Activated naive CD8-positive, alpha-beta T cell treated with anti-CD3 and anti-CD28 coated beads, Interleukin-2, amount 10 ng/mL, durations not matched to agents 7 days and 5 days (primary cell): ENCODE results near the gene UBQLN1. TPM values are rescaled to one million over a fixed set of nuclear protein-coding genes. Genes with fewer than 3 reads are reported as not detected.

Source experiments
- ATAC-seq: fragments of 150-1000 bp; cut with Tn5 transposase; one replicate; pipeline ENCODE4 v1.10.0; 2021; ENCODE audit warnings: low read depth, moderate library complexity
- POLR2A ChIA-PET: fragments of 350-600 bp; sonication (Branson Sonifier 250); formaldehyde crosslinking; loops from one replicate; lab custom pipeline; 2021; ENCODE audit warnings: antibody characterized with exemption; lab: Charles Lee
- DNase-seq: peaks from one replicate; pipeline ENCODE4 v3.0.0; 2021
- H3K27ac Mint-ChIP-seq: one replicate; pipeline ENCODE4 v1.8.0; 2022; ENCODE audit warnings: mild to moderate bottlenecking, mixed read lengths
- H3K27me3 Mint-ChIP-seq: one replicate; pipeline ENCODE4 v1.8.0; 2022; ENCODE audit warnings: mild to moderate bottlenecking, moderate library complexity, mixed read lengths
- H3K36me3 Mint-ChIP-seq: one replicate; pipeline ENCODE4 v1.8.0; 2021; ENCODE audit warnings: mild to moderate bottlenecking, mixed read lengths
- H3K4me1 Mint-ChIP-seq: one replicate; pipeline ENCODE4 v1.8.0; 2021; ENCODE audit warnings: mixed read lengths
- H3K4me3 Mint-ChIP-seq: one replicate; pipeline ENCODE4 v1.8.0; 2022; ENCODE audit warnings: mild to moderate bottlenecking, moderate library complexity, mixed read lengths
- H3K9me3 Mint-ChIP-seq: one replicate; pipeline ENCODE4 v1.8.0; 2021; ENCODE audit warnings: mixed read lengths
- total RNA-seq, 2 experiments: library from RNA; stranded (reverse); gene quantifications; one replicate each; pipeline ENCODE4 v1.2.3, GENCODE V29; 2021

Gene UBQLN1
- total RNA-seq, 2 experiments from 2014 or later = 87.9 to 108 TPM

DNA sequence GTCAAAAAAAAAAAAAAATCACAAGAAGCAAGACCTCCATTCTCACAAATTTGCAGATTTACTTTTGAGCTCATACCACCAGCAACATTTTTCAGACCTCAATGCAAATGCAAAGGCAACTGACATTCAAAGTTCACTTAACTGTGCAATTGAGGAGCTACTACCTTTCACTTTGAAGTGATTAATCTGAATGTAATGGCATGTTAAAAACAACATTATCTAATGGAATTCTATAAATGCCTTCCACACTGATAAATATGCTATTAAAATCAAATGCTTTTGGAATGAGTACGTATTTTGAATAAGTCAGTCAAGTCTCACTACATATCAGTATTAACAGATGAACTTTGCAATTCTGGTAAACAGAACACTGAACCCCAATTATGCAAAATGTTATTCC is 32.3 kb downstream of the UBQLN1 start:
- H3K36me3 Mint-ChIP-seq = peaks cover 34% of the 10 kb centered on the region
- POLR2A ChIA-PET = no interaction called here
- no peak for ATAC-seq

DNA sequence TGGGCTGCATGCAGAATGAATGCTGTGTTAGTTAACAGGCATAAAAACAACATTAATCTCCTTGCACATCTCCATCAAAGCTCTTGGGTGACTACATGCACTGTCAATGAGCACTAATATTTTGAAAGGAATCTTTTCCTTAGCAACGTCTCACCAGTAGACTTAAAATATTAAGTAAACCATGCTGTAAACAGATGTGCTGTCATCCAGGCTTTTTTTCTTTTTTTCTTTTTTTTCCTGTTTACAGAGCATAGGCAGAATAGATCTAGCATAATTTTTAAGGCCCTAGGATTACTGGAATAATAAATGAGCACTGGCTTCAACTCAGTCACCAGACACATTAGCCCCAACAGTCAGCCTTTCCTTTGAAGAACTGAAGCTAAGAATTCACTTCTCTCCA is 36.3 kb downstream of the UBQLN1 start:
- POLR2A ChIA-PET = interaction anchor here (0.9 kb wide), 1 partner anchor 34 kb away, joined by 3 read pairs; no protein-coding TSS in a partner anchor
- no peak for ATAC-seq
- Mint-ChIP-seq H3K9me3 (no peaks in the 10 kb centered on the region), H3K36me3 (peaks cover 24% of the 10 kb centered on the region), H3K4me3 (no peak overlapping the region), H3K4me1 (peaks cover 7% of the 10 kb centered on the region), H3K27me3 (no peaks in the 10 kb centered on the region), H3K27ac (no peak overlapping the region)
- DNase-seq = no peak

More for the DNA sequence above, 32.3 kb downstream of the UBQLN1 start:
- no peak for DNase-seq
- H3K9me3 Mint-ChIP-seq = no peaks in the 10 kb centered on the region
- H3K4me1 Mint-ChIP-seq = peaks cover 6% of the 10 kb centered on the region
- no peak overlapping the region for H3K27ac Mint-ChIP-seq
- H3K27me3 Mint-ChIP-seq = no peaks in the 10 kb centered on the region
- no peak overlapping the region for H3K4me3 Mint-ChIP-seq

DNA sequence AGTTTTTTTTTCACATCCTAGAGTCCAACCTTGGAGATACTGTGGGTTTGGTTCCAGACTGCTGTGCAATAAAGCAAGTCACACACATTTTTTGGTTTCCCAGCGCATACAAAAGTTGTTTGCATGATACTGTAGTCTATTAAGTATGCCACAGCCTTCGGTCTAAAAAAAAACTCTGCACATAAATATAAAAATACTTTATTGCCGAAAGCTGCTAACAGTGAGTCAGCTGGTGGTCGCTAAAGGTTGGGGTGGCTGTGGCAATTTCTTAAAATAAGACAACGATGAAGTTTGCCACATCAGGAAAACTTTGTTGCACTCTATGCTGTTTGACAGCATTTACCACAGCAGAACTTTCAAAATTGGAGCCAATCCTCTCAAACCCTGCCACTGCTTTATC is 37.4 kb downstream of the UBQLN1 start:
- Mint-ChIP-seq H3K9me3 (no peaks in the 10 kb centered on the region), H3K36me3 (peaks cover 31% of the 10 kb centered on the region), H3K27me3 (no peaks in the 10 kb centered on the region), H3K4me1 (peaks cover 18% of the 10 kb centered on the region), H3K27ac (no peak overlapping the region), H3K4me3 (no peak overlapping the region)
- POLR2A ChIA-PET = no interaction called here
- ATAC-seq = no peak
- no peak for DNase-seq

DNA sequence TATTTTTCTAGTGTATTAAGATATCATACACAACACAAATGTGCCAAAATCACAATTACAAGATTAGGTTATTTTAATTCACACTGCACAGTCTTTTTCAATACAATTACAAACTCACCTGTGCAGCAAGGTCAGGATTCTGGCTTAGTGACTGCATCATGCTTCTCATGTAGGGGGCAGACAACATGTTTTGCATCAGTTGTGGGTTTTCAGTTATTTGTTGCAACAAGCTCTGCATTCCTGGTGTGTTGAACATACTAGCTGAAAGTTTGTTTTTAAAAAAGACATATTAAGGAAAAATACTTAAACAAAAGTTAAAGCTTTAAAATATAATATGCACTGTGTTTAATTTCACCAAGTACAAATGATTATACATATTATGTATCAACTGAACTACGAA is 38.7 kb downstream of the UBQLN1 start:
- H3K4me3 Mint-ChIP-seq = no peak overlapping the region
- DNase-seq (no peak), ATAC-seq (no peak)
- H3K4me1 Mint-ChIP-seq = peaks cover 19% of the 10 kb centered on the region
- peaks cover 34% of the 10 kb centered on the region for H3K36me3 Mint-ChIP-seq
- POLR2A ChIA-PET = no interaction called here
- no peak overlapping the region for H3K27ac Mint-ChIP-seq
- no peaks in the 10 kb centered on the region for H3K27me3 Mint-ChIP-seq
- H3K9me3 Mint-ChIP-seq = no peaks in the 10 kb centered on the region

DNA sequence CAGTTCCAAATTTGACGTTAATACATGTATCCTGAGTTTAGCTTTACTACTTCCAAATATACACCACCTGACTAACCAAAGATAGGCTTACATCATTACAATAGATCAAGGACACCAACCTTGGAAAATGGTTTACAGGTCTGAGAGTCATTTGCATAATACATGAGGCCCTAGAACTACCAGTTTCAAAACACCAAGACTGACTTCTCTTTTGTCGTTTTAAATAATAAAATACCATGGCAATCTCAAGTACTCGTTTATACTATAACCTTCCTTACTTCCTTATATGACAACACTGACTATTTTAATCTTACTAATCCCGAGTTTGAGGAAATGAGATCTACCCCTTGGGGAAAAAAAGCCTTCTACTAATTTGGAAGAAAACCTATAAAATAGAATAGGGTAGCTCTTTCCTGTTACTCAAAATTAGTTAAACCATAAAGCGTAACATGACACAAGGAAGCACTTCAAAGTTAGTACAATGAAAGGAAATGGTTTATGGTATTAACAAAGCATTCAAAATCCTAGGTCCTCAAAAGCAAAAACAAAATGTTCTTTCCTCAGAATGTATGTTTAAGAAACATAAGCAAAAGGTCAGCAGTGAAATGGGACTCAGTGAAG is 42.1 kb downstream of the UBQLN1 start:
- H3K9me3 Mint-ChIP-seq = no peaks in the 10 kb centered on the region

DNA sequence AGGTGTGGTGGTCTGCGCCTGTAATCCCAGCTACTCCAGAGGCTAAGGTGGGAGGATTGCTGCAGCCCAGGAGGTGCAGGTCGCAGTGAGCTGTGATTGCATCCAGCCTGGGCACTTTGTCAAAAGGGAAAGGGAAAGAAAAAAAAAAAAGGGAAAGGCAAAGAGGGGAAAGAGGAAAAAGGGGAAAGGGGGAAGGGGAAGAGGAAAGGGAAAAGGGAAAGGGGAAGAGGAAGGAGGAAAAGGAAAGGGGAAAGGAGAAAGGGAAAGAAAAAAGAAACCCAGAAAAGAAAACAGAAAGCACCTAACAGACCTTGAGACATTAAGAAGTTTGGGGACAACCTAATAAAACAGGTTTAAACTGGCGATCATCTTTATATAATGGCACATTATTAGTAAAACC is 44.8 kb downstream of the UBQLN1 start:
- Mint-ChIP-seq H3K27ac (no peak overlapping the region), H3K27me3 (no peaks in the 10 kb centered on the region), H3K36me3 (peaks cover 32% of the 10 kb centered on the region), H3K4me1 (peaks cover 19% of the 10 kb centered on the region), H3K9me3 (no peaks in the 10 kb centered on the region), H3K4me3 (no peak overlapping the region)
- ATAC-seq (no peak), DNase-seq (no peak)
- POLR2A ChIA-PET = no interaction called here

More for the DNA sequence above, 42.1 kb downstream of the UBQLN1 start:
- ATAC-seq = no peak
- no peaks in the 10 kb centered on the region for H3K27me3 Mint-ChIP-seq
- peak overlapping the region; percentile 50 for H3K27ac Mint-ChIP-seq
- H3K4me1 Mint-ChIP-seq = peaks cover 19% of the 10 kb centered on the region
- H3K36me3 Mint-ChIP-seq = peaks cover 29% of the 10 kb centered on the region
- no peak for DNase-seq
- POLR2A ChIA-PET = interaction anchor here (0.6 to 2.9 kb wide), 3 partner anchors 31 to 42 kb away, joined by 3 to 14 read pairs (median 5); partner anchors contain the start of gene UBQLN1
- H3K4me3 Mint-ChIP-seq = no peak overlapping the region

DNA sequence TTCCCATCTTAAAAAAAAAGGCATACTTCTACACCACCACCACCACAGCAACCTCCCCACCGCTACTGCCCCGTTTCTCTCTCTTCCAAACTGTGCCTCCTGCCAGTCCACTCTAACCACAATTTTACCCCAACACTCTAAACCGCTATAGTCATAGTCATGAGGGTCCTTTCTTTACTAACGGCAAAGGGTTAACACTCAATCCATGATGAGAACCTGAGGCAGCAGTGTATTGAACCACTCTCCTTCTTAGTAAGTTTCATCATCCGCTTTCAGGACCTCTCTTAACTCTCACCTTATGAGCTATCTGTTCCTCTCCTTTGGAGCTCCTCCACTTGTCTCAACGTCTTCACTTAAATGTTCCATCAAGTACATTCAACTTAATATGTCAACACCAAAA is 50.8 kb downstream of the UBQLN1 start:
- Mint-ChIP-seq H3K36me3 (peaks cover 33% of the 10 kb centered on the region), H3K27ac (no peak overlapping the region), H3K4me3 (no peak overlapping the region), H3K9me3 (no peaks in the 10 kb centered on the region), H3K27me3 (no peaks in the 10 kb centered on the region), H3K4me1 (no peaks in the 10 kb centered on the region)
- POLR2A ChIA-PET = no interaction called here
- DNase-seq (no peak), ATAC-seq (no peak)

DNA sequence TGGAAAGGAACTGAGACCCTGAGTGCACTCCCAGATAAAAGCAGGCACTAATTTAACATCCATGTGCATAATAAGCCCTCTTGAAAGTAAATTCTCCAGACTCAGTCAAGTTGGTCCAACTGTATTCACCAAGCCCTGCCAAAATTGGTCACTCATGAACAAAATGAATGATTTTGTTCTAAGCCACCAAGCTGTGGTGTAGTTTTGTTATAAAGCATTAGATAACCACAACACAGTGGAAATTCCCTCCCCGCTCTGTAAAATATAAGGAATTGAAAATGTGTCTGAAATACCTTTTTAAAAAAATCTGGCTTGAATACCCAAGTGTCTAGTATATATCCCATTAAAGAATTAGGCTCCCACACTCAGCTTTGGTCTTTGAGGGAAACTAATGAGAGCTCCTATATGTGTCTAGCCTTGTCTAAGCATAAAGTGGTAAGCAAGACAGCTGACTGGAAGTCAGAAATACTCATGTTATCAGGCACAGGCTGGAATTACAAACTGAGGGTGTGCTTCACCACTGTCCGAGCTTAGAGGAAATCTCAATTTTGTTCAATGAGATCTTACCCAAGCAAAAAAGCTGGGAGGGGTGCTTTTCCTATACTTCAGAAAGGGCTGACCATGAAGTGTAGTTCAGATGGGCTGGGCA is 51.6 kb downstream of the UBQLN1 start:
- Mint-ChIP-seq H3K4me1 (no peaks in the 10 kb centered on the region), H3K27me3 (no peaks in the 10 kb centered on the region), H3K4me3 (no peak overlapping the region), H3K9me3 (no peaks in the 10 kb centered on the region), H3K36me3 (peaks cover 37% of the 10 kb centered on the region), H3K27ac (no peak overlapping the region)
- DNase-seq (no peak), ATAC-seq (no peak)
- POLR2A ChIA-PET = no interaction called here

DNA sequence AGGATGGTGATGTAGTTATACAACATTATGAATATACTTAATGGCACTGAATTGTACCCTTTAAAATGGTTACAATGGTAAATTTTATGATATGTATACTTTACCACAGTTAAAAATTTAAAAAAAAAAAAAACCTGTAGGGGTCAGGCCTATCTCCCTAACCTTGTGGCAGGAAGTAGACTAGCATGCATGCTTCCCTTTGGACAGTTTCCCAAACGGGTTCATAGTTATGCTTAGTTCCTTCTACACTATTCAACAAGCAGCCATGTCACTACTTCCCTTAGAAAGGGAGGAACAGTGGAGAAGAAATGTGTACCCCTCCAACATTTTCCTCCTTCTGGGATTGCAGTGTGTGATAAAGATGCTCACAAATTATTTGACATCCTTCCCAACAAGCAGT is 52.3 kb downstream of the UBQLN1 start:
- Mint-ChIP-seq H3K9me3 (no peaks in the 10 kb centered on the region), H3K27ac (no peak overlapping the region), H3K36me3 (peaks cover 37% of the 10 kb centered on the region), H3K27me3 (no peaks in the 10 kb centered on the region), H3K4me3 (no peak overlapping the region), H3K4me1 (no peaks in the 10 kb centered on the region)
- no peak for ATAC-seq
- POLR2A ChIA-PET = no interaction called here
- DNase-seq = no peak

DNA sequence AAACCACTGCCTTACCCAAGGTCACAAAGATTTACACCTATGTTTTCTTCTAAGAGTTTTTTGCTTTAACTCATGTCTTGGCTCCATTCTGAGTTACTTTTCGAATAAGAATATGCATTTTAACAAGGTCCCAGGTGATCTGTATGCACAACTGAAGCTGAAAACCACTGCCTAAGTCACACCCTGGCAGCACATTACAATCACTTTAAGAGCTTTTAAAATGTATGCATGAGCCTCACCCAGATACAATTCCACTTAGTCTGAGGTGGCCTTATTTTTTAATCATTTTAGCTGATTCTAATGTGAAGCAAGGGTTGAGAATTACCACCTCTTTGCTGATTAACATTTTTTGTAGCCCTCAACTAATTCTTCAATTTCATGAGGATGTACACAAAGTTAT is 55.3 kb downstream of the UBQLN1 start:
- Mint-ChIP-seq H3K27me3 (no peaks in the 10 kb centered on the region), H3K27ac (no peak overlapping the region), H3K4me1 (peaks cover 7% of the 10 kb centered on the region), H3K9me3 (no peaks in the 10 kb centered on the region), H3K4me3 (no peak overlapping the region), H3K36me3 (peaks cover 30% of the 10 kb centered on the region)
- no peak for DNase-seq
- POLR2A ChIA-PET = no interaction called here
- ATAC-seq = no peak

DNA sequence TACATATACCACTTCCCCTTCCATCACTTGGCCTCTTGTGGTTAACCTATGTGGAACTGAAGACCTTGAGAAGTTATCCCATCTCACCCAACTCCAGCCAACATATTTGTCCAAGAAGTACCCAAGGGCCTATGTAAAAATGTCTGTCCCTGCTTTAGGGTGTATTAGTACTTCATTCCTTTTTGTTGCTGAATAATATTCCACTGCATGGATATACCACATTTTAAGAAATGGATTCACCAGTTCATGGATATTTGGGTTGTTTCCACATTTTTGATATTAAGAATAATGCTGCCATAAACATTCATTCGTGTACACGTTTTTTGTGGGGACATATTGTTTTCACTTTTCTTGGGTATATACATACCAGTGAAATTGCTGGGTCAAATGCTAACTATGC is 56.2 kb downstream of the UBQLN1 start:
- Mint-ChIP-seq H3K27ac (no peak overlapping the region), H3K9me3 (no peaks in the 10 kb centered on the region), H3K4me1 (peaks cover 7% of the 10 kb centered on the region), H3K36me3 (peaks cover 30% of the 10 kb centered on the region), H3K4me3 (no peak overlapping the region), H3K27me3 (no peaks in the 10 kb centered on the region)
- ATAC-seq (no peak), DNase-seq (no peak)
- POLR2A ChIA-PET = no interaction called here

DNA sequence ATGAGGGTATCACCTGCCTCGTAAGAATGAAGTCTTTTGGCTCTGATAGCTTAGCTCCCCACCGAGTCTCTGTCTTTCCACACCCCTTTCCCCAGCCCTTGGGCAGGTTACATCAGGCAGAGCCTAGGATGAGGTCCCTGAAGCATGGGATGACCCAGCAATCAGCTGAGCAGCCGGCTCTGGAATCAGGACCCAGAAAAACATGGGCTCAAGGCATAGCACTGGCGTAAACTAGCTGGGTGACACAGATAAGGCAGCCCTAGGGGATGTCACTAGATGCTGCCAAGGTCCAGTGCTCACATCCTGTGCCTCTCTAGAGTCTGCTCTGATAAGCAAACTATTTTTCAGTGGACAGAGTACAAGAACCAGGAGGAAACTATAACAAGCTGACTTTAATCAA is 58.2 kb downstream of the UBQLN1 start:
- no peak for DNase-seq
- no peak overlapping the region for H3K27ac Mint-ChIP-seq
- no peak overlapping the region for H3K4me3 Mint-ChIP-seq
- peaks cover 7% of the 10 kb centered on the region for H3K4me1 Mint-ChIP-seq
- no peaks in the 10 kb centered on the region for H3K27me3 Mint-ChIP-seq
- H3K9me3 Mint-ChIP-seq = no peaks in the 10 kb centered on the region
- ATAC-seq = no peak
- POLR2A ChIA-PET = interaction anchor here (1.1 to 1.5 kb wide), 3 partner anchors 26 to 58 kb away, joined by 5 to 10 read pairs (median 6); partner anchors contain the start of genes IDNK and UBQLN1
- H3K36me3 Mint-ChIP-seq = peaks cover 19% of the 10 kb centered on the region

DNA sequence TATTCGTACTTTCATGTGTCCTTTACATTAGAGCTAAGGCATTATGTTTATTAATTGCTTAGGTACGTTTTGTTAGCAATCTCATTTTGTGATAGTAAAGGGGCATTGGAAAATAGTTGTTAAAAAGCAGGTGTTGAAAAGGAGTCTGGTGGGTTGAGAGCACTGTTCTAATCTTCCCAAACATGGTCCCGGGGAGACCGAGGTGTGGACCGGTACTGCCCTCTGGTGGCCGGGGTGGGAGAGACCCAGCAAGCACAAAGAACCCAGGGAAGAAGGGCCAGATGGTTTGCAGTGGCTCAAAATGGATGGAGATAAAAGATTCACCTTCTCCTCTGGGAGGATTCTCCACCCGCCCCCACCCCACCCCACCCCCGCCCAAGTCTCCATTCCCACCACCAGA is 58.7 kb downstream of the UBQLN1 start:
- H3K4me1 Mint-ChIP-seq = peaks cover 7% of the 10 kb centered on the region
- no peak overlapping the region for H3K4me3 Mint-ChIP-seq
- POLR2A ChIA-PET = interaction anchor here (1.5 kb wide), 2 partner anchors 26 to 28 kb away, joined by 6 to 10 read pairs; partner anchors contain the start of gene IDNK
- H3K27ac Mint-ChIP-seq = no peak overlapping the region
- ATAC-seq (peak; percentile 84), DNase-seq (peak; percentile 81)
- H3K36me3 Mint-ChIP-seq = peaks cover 15% of the 10 kb centered on the region
- no peaks in the 10 kb centered on the region for H3K27me3 Mint-ChIP-seq
- no peaks in the 10 kb centered on the region for H3K9me3 Mint-ChIP-seq
